Right cardiac atrium (tissue), 5 donors: ENCODE data around the gene OR5K3. TPM values are rescaled to one million over a fixed set of nuclear protein-coding genes. Genes with fewer than 3 reads are reported as not detected.

Source experiments
- ATAC-seq, 2 donors: fragments of 200-7000 bp; cut with Tn5 transposase; one replicate each; pipeline versions ENCODE4 v1.8.0 to v1.9.1; 2020; ENCODE audit warnings: moderate library complexity in 2 of 2, mild to moderate bottlenecking in 1 of 2
- DNase-seq, 3 donors: peaks; one replicate each; pipeline ENCODE4 v3.0.0-alpha.2; 2020
- H3K27ac ChIP-seq: one replicate; pipeline ENCODE4 v1.5.1; 2013; ENCODE audit warnings: mild to moderate bottlenecking, low read length, control low read depth, moderate library complexity
- H3K27me3 ChIP-seq: one replicate; pipeline ENCODE4 v1.6.1; 2013; ENCODE audit not compliant: control insufficient read depth, insufficient read depth
- H3K4me1 ChIP-seq: one replicate; pipeline ENCODE4 v1.6.1; 2013; ENCODE audit warnings: low read length; ENCODE audit not compliant: control insufficient read depth, insufficient read depth
- H3K4me3 ChIP-seq: one replicate; pipeline ENCODE4 v1.5.1; 2013; ENCODE audit warnings: low read length, control low read depth
- H3K9me3 ChIP-seq: one replicate; pipeline ENCODE4 v1.6.1; 2013; ENCODE audit warnings: low read length; ENCODE audit not compliant: control insufficient read depth
- WGBS: extraction: QIAGEN DNeasy Blood & Tissue Kit; methylation state at CpG from one replicate; pipeline ENCODE4 v1.1.7; 2013; 5-methylcytosine and 5-hydroxymethylcytosine counted together
- intact Hi-C, 4 donors: fragments of 100-400 bp; cut with DNase I; formaldehyde crosslinking; loops; one replicate each; pipeline versions ENCODE4 v1.11.0 to v1.14.0; 2022 to 2023
- long read RNA-seq, 4 donors: library from polyadenylated mRNA; unstranded; transcript quantifications; one replicate each; pipeline ENCODE4 v2.0.0, GENCODE V29; 2020 to 2021
- polyA plus RNA-seq: library from polyadenylated mRNA; stranded (reverse); fragments of 200-250 nt; gene quantifications from one replicate; pipeline ENCODE4 v1.2.3, GENCODE V29; 2013
- total RNA-seq, 4 donors: library from RNA; stranded (reverse); fragmentation: NEBNext Ultra II Directional; extraction: Animal tissue kit (Norgen Biotek cat#: 25700); gene quantifications; one replicate each; pipeline ENCODE4 v1.2.1, GENCODE V29; 2021
- donor health status: healthy with polysubstance abuse.
- donor health status: DM: no; HTN: yes; CAD: no.
- donor health status: DM: no; HTN: no; CAD: no.
- donor health status: DM: no; HTN: yes; CAD: no; lungs with severe emphysema.
- donor health status: DM: yes; HTN: yes; CAD: no.

The OR5K3 gene
- total RNA-seq (not detected), polyA plus RNA-seq (not detected)
- long read RNA-seq, donor 1, result 0 reads
- long read RNA-seq, donor 2, result 0 reads
- long read RNA-seq, donor 3, result 0 reads
- long read RNA-seq, donor 4, result 0 reads

GRCh38 chr3:98390366-98390765 lies at the start of gene OR5K3:
Gene OR5K3, plus strand, starts transcription at chr3:98390666. Its CDS starts 0 bp downstream, at chr3:98390666.
- intact Hi-C loops, result no loop called here
- ATAC-seq (no peak), DNase-seq (no peak)
- Histone ChIP-seq H3K27me3 (no peaks in the 10 kb centered on the region), H3K4me3 (no peak within 1 kb of the TSS), H3K27ac (no peak within 1 kb of the TSS), H3K9me3 (no peaks in the 10 kb centered on the region), H3K4me1 (no peaks in the 10 kb centered on the region)

GRCh38 chr3:98341758-98342157 lies 48.7 kb upstream of the OR5K3 start:
- Histone ChIP-seq H3K4me3 (no peak overlapping the region), H3K27ac (no peak overlapping the region), H3K27me3 (no peaks in the 10 kb centered on the region), H3K4me1 (no peaks in the 10 kb centered on the region), H3K9me3 (no peaks in the 10 kb centered on the region)
- no peak for DNase-seq
- intact Hi-C loops, result no loop called here
- 86% methylated on average over 6 of the region's 6 CpGs for WGBS
- no peak for ATAC-seq

DNA sequence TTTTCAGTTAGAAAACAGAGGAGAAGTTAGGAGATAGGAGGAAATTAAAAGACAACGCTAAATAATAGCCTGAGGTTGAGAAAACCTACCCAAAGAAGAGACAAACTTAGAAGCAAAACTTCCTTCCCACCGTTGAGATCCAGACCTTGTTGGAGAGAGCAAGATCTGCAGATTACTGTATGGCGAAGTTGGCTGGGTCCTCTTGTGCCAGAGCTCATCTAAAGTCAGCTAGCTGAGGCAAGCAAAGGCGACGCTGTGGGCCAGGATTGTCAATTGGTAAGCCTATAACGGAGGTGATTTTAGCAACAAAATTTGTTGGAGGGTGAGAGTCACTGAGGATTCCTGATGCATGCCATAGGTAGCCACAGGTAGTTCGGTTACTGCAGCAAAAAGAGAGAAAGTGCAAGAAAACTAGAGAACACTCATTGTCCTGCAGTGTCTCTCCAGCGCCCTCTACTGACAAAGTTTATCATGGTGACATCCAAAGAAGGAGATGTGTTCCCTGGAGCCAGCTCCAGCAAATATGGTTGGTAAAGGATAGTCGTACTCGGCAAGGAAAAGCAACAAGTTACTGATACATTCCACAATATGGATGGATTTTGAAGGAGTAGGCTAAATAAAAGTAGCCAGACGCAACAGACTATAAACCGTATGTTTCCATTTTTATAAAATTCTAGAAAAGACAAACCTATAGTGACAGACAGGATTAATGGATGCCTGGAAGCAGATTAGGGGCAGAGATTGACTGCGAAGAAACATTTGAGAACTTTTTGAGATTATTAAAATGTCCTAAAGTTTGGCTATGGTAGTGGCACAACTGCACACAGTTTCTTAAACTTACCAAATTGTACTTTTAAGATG lies 46.6 kb upstream of the OR5K3 start:
- Histone ChIP-seq H3K27ac (no peak overlapping the region), H3K27me3 (no peaks in the 10 kb centered on the region), H3K4me1 (no peaks in the 10 kb centered on the region), H3K9me3 (no peaks in the 10 kb centered on the region), H3K4me3 (no peak overlapping the region)
- ATAC-seq, result no peak
- WGBS, result 59% methylated on average over 13 of the region's 13 CpGs
- DNase-seq, result peak in 1 of 3 donors; percentile 21
- intact Hi-C loops, result no loop called here

DNA sequence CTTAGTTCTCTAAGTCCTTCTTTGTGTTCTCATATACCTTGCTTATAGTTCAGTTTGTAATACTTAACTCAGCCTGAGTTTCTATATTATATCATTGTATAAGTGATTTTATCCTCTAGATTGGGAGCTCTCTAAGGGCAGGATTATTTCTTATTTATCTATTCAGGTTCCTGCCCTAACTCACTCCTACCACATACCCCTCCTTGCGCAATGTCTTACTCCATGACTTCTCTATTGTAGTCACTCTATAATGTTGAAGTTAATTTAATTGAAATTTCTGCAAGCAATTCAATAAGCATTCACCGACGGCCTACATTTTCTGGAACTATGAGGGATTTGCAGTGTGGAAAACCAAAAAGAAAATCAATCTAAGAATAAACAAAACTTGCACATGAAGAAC lies 40.4 kb upstream of the OR5K3 start:
- Histone ChIP-seq H3K27ac (no peak overlapping the region), H3K27me3 (no peaks in the 10 kb centered on the region), H3K4me1 (no peaks in the 10 kb centered on the region), H3K4me3 (no peak overlapping the region), H3K9me3 (no peaks in the 10 kb centered on the region)
- DNase-seq, result no peak
- 95% methylated on average over 3 of the region's 3 CpGs for WGBS
- no peak for ATAC-seq
- intact Hi-C loops, result no loop called here

- WGBS, result 79% methylated on average over 2 of the region's 2 CpGs
- no peak within 1 kb of the TSS for H3K4me3 ChIP-seq
- intact Hi-C loops, result no loop called here
- ATAC-seq (no peak), DNase-seq (no peak)
- no peaks in the 10 kb centered on the region for H3K27me3 ChIP-seq
- H3K4me1 ChIP-seq, result no peaks in the 10 kb centered on the region
- no peak within 1 kb of the TSS for H3K27ac ChIP-seq
- no peaks in the 10 kb centered on the region for H3K9me3 ChIP-seq
Measured at GRCh38 chr3:98353554-98353953, 36.9 kb upstream of the OR5K3 start, which contains the start of gene OR5K4. Gene OR5K4, plus strand, starts transcription at chr3:98353854. Its CDS starts 0 bp downstream, at chr3:98353854.

GRCh38 chr3:98359250-98359649 lies 31.2 kb upstream of the OR5K3 start:
- ATAC-seq, result no peak
- H3K4me1 ChIP-seq, result no peaks in the 10 kb centered on the region
- DNase-seq, result no peak
- no peaks in the 10 kb centered on the region for H3K27me3 ChIP-seq
- no peak overlapping the region for H3K27ac ChIP-seq
- no peak overlapping the region for H3K4me3 ChIP-seq
- H3K9me3 ChIP-seq, result peaks cover 1% of the 10 kb centered on the region
- intact Hi-C loops, result no loop called here

- WGBS, result 57% methylated on average over 1 of the region's 1 CpG
Measured at GRCh38 chr3:98359993-98360675, 30.3 kb upstream of the OR5K3 start.

GRCh38 chr3:98360681-98361080 lies 29.8 kb upstream of the OR5K3 start:
- peaks cover 1% of the 10 kb centered on the region for H3K9me3 ChIP-seq
- no peaks in the 10 kb centered on the region for H3K4me1 ChIP-seq
- no peak for ATAC-seq
- 94% methylated on average over 3 of the region's 3 CpGs for WGBS
- H3K27ac ChIP-seq, result no peak overlapping the region
- intact Hi-C loops, result no loop called here
- no peaks in the 10 kb centered on the region for H3K27me3 ChIP-seq
- H3K4me3 ChIP-seq, result no peak overlapping the region
- DNase-seq, result no peak

More at GRCh38 chr3:98359993-98360675, 30.3 kb upstream of the OR5K3 start:
- Histone ChIP-seq H3K27me3 (no peaks in the 10 kb centered on the region), H3K9me3 (peaks cover 1% of the 10 kb centered on the region), H3K4me3 (no peak overlapping the region), H3K4me1 (no peaks in the 10 kb centered on the region), H3K27ac (no peak overlapping the region)
- DNase-seq (peak in 1 of 3 donors; percentile 10), ATAC-seq (no peak)
- intact Hi-C loops, result no loop called here

DNA sequence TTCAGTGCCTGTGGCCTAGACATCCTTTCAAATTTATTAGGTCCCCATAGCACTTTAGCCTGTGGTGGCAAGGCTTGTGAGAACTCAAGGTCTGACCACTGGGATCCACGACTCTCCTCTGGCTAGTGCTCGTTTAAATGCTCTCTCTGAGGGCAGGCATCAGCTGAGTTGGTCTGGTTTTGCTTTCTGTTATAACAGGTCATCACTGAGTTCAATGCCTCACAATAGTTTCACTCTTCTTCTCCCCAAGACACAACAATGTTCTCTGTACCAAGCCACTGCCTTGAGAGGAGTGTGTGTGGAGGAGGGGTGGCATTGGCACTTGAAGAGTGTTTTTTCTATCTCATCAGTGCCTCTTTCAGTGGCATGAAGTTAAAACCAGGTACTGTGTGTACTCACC lies 29.2 kb upstream of the OR5K3 start:
- Histone ChIP-seq H3K4me3 (no peak overlapping the region), H3K4me1 (no peaks in the 10 kb centered on the region), H3K27ac (no peak overlapping the region), H3K27me3 (no peaks in the 10 kb centered on the region), H3K9me3 (peaks cover 1% of the 10 kb centered on the region)
- ATAC-seq, result no peak
- no peak for DNase-seq
- 61% methylated on average over 2 of the region's 2 CpGs for WGBS
- intact Hi-C loops, result no loop called here

DNA sequence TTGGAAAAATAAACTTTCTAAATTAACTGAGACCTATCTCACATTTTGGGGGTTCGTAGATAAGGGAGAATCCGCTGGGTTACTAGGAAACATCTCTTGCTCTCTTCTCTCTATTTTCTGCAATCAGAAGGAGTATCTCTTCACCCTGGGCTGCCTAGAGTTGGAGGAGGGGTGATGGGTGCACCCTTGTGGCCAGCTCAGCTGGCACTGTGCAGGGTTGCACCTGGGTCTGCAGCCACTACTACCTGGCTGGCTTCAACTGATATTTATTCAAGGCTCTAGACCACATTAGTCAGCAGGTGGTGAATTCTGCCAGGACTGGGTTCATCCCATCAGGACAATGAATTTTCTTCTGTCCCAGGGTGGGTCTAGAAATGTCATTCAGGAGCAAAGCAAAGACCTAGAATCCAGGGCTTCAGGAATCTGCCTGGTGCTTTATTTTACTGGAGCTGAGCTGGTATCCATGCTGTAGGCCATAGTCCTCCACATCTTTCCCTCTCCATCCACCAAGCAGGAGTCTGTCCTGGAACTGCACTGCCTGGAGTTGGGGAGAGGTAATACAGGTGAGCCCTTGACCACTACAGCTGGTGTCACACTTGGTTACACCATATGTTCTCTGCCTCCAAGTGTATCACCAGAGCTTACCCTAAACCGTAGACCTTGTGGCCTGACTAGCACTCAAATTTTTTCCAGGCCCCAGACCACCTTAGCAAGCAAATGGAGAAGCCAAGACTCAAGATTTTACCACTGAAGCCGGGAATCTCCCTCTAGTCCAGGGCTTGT lies 22.8 kb upstream of the OR5K3 start:
- no peaks in the 10 kb centered on the region for H3K4me1 ChIP-seq
- 73% methylated on average over 4 of the region's 4 CpGs for WGBS
- no peak overlapping the region for H3K27ac ChIP-seq
- H3K4me3 ChIP-seq, result no peak overlapping the region
- ATAC-seq, result no peak
- intact Hi-C loops, result no loop called here
- no peaks in the 10 kb centered on the region for H3K27me3 ChIP-seq
- no peak for DNase-seq
- no peaks in the 10 kb centered on the region for H3K9me3 ChIP-seq

- H3K4me1 ChIP-seq, result no peaks in the 10 kb centered on the region
- no peak for ATAC-seq
- H3K27me3 ChIP-seq, result no peaks in the 10 kb centered on the region
- no peak for DNase-seq
- H3K9me3 ChIP-seq, result no peaks in the 10 kb centered on the region
- intact Hi-C loops, result no loop called here
- no peak overlapping the region for H3K27ac ChIP-seq
- H3K4me3 ChIP-seq, result no peak overlapping the region
Measured at GRCh38 chr3:98371186-98371585, 19.3 kb upstream of the OR5K3 start.
